Jurkat, Clone E6-1 (cell line): ENCODE measurements around the gene APC.
A peak's percentile ranks its signal among the peaks of the same experiment; 100 is the strongest.
"Not testable (repeated sequence)": the region's sequence is repeated elsewhere in the genome, so short reads cannot be mapped to it uniquely, and the experiment has no call there.

Experiments used
- DNase-seq: peaks from one replicate; pipeline ENCODE4 v3.0.0-alpha.2; 2011; ENCODE audit warnings: low read depth, low spot score
- H3K4me3 ChIP-seq: 2 replicates; pipeline ENCODE4 v1.5.1; 2011; ENCODE audit warnings: mild to moderate bottlenecking, low read length, control low read depth, moderate library complexity

APC gene

DNA sequence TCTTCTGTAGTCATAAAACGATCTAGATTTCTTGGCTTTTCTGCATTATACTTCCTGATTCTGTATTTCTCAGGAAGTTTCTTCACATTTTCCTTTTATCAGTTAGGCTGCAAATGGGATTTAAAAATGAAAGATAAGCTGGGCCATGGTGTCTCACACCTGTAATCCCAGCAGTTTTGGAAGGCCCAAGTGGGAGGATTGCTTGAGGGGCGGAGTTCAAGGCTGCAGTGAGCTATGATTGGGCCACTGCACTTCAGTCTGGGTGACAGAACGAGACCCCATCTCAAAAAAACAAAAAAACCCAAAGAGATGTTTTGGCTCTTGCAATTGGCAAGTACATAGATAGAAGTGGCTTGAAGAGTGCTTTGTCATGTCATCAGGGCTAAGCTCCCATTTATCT lies 26.2 kb upstream of the APC start:
- DNase-seq: no peak
- no peak overlapping the region for H3K4me3 ChIP-seq

DNA sequence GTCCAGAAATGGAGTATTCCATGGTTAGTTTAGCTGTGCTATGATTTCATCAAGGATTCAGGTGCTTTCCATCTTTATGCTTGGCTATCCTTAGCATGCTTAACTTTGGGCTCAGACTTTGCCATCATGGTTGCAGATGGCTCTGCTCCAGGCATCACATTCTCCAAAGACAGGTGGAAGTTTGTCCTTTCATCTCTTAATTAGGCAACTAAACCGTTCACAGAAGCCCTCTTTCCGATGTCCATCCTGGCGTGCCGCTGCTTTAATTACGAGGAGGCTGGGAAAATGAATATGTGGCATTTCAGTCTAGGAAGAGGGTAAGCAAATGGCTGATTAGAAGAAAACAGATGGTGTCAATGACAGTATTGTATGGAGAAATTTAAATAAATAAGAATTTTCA lies 24.5 kb upstream of the APC start:
- no peak for DNase-seq
- no peak overlapping the region for H3K4me3 ChIP-seq

- H3K4me3 ChIP-seq, DNase-seq: not testable (repeated sequence)
These were observed 20.8 kb upstream of the APC start for GRCh38 chr5:112716895-112717294.

GRCh38 chr5:112717506-112718082 lies 20.1 kb upstream of the APC start:
- DNase-seq: no peak
- no peak overlapping the region for H3K4me3 ChIP-seq

DNA sequence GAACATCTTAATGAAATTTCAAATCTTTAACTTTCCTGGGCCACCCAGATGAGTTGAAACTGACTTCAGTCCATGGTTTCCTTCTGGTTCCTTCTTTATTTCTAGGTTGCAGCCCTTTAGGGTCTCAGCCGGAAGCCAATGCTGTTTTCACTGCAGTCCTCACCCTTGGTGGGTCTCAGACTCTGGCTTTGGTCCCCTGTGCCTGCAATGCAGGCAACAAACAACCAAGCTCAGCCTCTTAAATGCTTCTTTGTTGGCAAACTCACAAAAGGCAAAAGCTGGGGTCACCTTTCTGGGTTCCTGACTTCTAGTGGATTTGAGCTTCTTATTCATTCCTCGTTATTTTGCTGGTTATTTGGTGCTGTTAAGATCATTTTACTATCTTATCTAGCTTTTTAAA lies 19.3 kb upstream of the APC start:
- no peak for DNase-seq
- no peak overlapping the region for H3K4me3 ChIP-seq

- H3K4me3 ChIP-seq: no peak overlapping the region
- DNase-seq: no peak
These were observed 17.1 kb upstream of the APC start for GRCh38 chr5:112720576-112720975.

- no peak overlapping the region for H3K4me3 ChIP-seq
- no peak for DNase-seq
These were observed 12.8 kb upstream of the APC start for GRCh38 chr5:112724901-112725300.

DNA sequence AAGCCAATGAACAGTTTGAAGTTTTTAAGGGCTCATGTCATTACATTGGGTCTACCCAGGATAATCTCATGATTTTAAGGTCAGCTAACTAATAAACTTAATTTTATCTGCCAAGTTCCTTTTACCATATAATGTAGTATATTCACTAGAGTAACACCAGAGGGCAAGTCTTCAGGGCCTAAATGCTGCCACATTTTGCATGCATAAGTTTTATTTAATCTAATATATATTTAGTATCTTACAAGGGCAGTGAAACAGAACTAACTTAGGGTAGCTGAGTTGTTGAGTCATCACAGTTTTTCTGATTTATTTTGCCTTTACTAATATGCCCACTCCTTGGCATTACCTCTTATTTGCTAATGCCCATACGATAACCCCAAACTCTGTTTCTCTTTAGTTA lies 8.1 kb upstream of the APC start:
- no peak overlapping the region for H3K4me3 ChIP-seq
- DNase-seq: no peak

- no peak overlapping the region for H3K4me3 ChIP-seq
- DNase-seq: no peak
These were observed 5.6 kb upstream of the APC start for GRCh38 chr5:112732131-112732530.

GRCh38 chr5:112733586-112733985 lies 4.1 kb upstream of the APC start:
- no peak overlapping the region for H3K4me3 ChIP-seq
- no peak for DNase-seq

GRCh38 chr5:112734597-112734996 lies 3.1 kb upstream of the APC start:
- no peak overlapping the region for H3K4me3 ChIP-seq
- DNase-seq: no peak

DNA sequence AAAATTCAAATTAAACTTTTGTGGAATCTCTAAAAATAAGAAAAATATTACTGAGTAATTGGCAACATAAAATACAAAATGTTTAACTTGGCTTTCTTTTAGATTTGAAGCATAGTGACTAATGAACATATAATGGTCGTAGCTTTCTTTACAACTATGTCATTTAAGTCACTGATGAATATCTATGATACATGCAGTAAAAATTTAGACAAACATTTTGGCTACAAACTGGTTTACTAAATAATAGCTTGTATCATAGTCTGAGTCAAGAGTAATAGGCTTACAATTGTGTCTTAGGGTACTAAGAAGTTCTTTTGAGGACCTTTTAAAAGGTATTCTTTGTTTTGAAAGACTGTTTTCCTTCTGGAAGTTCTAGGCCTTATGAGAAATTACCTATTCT lies 2.0 kb upstream of the APC start:
- no peak overlapping the region for H3K4me3 ChIP-seq
- DNase-seq: no peak

DNA sequence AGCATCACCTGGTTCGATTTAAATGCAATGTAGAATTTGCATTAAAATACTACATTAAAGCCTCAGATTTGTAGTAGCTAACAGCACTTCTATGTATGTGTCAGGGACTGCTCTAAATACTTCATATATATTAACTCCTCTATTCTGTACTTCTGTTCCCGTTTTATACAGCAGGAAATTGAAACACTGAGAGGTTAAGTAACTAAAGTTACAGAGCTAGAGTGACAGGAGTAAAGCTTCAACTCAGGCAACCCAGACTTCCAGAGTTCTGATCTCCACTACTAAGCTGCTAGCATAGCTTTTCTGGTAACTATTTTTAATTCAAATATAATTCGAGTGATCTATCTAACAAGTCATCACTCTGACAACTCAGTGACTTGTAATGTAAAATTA lies 619 bp upstream of the APC start:
- H3K4me3 ChIP-seq: no peak overlapping the region
- DNase-seq: no peak

DNA sequence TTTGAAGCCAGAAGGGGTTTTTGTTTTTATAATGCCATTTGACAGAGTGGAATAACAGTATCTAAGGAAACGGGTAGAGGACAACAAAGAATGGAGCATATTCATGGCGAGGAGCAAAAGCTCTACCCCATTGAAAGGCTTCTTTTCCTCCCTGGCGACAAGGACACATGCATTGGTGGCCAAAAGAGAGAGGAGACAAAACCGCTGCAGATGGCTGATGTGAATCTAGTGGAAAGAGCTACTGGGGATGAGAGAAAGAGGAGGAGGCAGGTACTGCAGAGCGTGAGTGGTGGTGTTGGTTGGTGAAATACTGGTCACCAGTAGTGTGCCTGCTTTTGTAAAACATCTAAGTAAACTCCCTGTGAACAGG lies 491 bp downstream of the APC start:
- H3K4me3 ChIP-seq: no peak overlapping the region
- DNase-seq: no peak

GRCh38 chr5:112742424-112742823 lies 4.7 kb downstream of the APC start:
- no peak for DNase-seq
- no peak overlapping the region for H3K4me3 ChIP-seq

GRCh38 chr5:112743631-112744030 lies 5.9 kb downstream of the APC start:
- DNase-seq: no peak

DNA sequence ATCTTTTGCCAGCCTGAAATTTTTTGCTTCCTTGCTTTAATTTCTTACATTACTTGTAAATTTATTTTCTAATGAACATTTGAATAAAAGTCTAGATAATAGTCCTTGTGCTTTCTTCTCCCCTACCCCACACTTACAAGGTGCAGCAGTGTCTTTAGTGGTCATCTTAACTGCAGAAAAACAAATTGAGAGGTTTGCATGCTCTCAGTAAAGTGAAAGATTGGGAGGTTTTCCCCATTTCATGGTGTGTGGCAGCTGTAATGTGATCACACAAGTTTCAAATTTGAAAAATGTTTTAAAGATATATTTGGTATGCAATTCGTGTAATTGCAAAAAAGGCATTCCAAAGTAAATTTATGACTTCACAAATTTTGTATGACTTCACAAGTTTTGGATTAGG lies 14.7 kb downstream of the APC start:
- no peak overlapping the region for H3K4me3 ChIP-seq
- no peak for DNase-seq

More at GRCh38 chr5:112743631-112744030, 5.9 kb downstream of the APC start:
- H3K4me3 ChIP-seq: no peak overlapping the region

DNA sequence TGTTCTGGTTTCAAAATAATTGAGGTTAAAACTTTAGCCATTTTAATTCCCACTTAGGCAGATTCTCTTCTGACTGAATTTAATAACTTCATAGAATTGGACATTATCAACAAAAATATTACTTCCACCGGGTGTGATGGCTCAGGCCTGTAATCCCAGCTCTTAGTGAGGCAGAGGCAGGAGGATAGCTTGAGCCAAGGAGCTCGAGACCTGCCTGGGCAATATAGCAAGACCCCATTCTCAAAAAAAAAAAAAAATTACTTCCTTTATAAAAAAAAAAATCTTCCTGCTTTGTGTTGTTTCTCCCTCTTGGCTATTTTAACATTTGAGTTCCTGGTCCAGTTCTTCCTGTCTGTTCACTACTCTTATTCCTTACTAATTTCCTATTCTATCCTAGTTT lies 18.0 kb downstream of the APC start:
- no peak for DNase-seq

DNA sequence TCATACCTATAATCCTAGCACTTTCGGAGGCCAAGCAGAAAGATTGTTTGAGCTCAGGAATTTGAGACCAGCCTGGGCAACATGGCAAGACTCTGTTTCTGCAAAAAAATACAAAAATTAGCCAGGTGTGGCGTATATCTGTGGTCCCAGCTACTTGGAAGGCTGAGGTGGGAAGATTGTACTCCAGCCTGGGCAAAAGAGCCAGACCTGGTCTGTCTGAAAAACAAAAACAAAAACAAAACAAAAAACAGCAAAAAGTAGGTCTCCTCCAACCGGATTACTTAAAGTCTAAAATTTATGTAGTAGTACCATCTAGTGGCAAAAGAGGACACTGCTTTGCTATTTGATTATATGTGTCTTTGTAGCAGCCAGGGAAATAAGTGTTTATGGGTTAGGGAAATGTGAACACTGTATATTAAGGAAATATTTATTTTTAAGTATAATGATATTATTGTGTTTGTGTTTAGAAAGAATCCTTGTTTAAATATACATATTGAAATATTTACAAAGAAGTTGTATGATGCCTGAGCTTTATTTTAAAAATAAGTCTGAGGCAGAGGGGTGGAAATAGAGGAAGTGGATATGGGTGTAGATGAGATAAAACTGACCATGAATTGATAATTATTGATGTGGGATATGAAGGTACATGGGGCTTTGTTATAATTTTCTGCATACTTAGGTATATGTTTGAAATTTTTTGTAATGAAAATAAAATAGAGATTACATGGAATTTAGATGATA lies 20.0 kb downstream of the APC start:
- H3K4me3 ChIP-seq: no peak overlapping the region
- peak; percentile 64 for DNase-seq

More for the DNA sequence above, 18.0 kb downstream of the APC start:
- no peak overlapping the region for H3K4me3 ChIP-seq

DNA sequence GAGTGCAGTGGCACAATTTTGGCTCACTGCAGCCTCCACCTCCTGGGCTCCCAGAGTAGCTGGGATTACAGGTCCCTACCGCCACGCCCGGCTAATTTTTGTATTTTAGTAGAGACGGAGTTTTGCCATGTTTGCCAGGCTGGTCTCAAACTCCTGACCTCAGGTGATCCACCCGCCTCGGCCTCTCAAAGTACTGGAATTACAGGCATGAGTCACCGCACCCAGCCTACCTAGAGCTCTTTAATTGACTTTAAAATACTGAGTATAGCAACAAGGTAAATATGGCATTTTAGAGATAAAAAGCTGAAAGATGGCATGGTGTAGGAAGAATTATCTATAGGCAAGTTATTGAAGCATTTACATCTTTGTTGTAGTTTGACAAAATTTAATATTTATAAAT lies 21.0 kb downstream of the APC start:
- H3K4me3 ChIP-seq: no peak overlapping the region
- no peak for DNase-seq

DNA sequence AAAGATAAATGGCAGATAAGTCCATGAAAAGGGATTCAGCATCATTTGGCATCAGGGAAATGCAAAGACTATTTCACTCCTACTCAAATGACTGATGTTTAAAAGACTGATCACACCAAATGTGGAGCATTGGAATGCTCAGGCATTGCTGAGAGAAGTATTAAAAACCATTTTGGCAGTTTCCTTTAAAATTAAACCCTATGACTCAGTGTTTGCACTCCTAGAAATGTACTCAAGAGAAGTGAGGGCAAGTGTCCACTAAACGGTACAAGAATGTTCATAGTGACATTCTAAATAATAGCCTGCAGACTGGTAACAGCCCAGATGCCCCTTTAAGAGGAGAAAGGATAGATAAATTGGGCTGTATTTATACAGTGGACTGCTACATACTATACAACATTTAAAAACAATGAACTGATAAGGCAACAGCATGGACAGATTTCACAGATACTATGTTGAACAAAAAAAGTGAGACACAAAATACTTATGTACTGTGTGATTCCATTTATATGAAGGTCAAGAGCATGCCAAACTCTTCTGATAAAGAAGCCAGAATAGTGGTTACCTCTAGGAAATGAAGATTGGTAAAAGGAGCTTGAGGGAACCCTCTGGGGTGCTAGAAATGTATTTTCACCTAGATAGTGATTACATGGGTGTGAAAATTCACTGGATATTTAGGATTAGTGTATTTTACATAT lies 24.6 kb downstream of the APC start:
- no peak overlapping the region for H3K4me3 ChIP-seq
- no peak for DNase-seq
